Right atrium auricular region (tissue), 2 donors: Measurements from ENCODE around the gene DNLZ. TPM values are rescaled to one million over a fixed set of nuclear protein-coding genes. Genes with fewer than 3 reads are reported as not detected.
A peak's percentile ranks its signal among the peaks of the same experiment; 100 is the strongest.

Experiments
- DNase-seq: peaks from one replicate; pipeline ENCODE4 v3.0.0-alpha.2; 2019; ENCODE audit warnings: low spot score
- H3K27ac ChIP-seq, 2 donors: fragments of 200-600 bp; sonication (generic); 1 replicate in 1 of 2; 2 replicates in 1 of 2; pipeline ENCODE4 v1.5.1; 2016 to 2019
- H3K27me3 ChIP-seq, 2 donors: fragments of 200-600 bp; sonication (generic); one replicate each; pipeline versions ENCODE4 v1.5.1 to v1.6.0; 2017 to 2019
- H3K36me3 ChIP-seq: fragments of 200-600 bp; sonication (generic); one replicate; pipeline ENCODE4 v1.5.1; 2016
- H3K4me1 ChIP-seq, 2 donors: fragments of 200-600 bp; sonication (generic); one replicate each; pipeline versions ENCODE4 v1.5.1 to v1.6.0; 2017 to 2019
- H3K4me3 ChIP-seq, 2 donors: fragments of 200-600 bp; sonication (generic); 1 replicate in 1 of 2; 2 replicates in 1 of 2; pipeline ENCODE4 v1.5.1; 2017 to 2019; ENCODE audit warnings: mild to moderate bottlenecking in 1 of 2, moderate library complexity in 1 of 2
- H3K9me3 ChIP-seq, 2 donors: fragments of 200-600 bp; sonication (generic); one replicate each; pipeline ENCODE4 v1.5.1; 2019
- total RNA-seq, 2 donors: library from RNA; depleted of rRNA; stranded (reverse); fragments of >200 nt; gene quantifications; one replicate each; pipeline ENCODE4 v1.1.0, GENCODE V29; 2016
- TF ChIP-seq, protein P1 (sequence below), 2 donors: fragments of 200-600 bp; sonication (generic); IDR thresholded peaks; one replicate each; pipeline ENCODE4 v1.5.1; 2019; ENCODE audit warnings: antibody characterized with exemption in 2 of 2

DNLZ gene
- total RNA-seq, 2 donors from 2014 or later = 15.4 to 36.6 TPM

DNA sequence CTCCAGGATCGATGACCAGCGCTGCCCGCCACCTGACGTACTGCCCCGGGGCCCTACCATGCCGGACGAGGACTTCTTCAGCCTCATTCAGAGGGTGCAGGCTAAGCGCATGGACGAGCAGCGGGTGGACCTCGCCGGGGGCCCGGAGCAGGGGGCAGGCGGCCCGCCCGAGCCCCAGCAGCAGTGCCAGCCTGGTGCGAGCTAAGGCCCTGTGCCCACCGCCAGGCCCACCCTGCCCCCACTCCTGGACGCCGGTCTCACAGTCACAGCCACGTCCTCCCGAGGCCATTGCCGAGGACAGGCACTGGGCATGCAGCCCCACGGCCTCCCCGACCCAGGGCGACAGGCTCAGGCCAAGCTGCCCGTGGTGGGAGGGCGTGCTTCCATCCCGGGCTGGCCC lies 5.5 kb downstream of the DNLZ start:
- Histone ChIP-seq H3K27me3 (no peaks in the 10 kb centered on the region), H3K4me3 (no peak overlapping the region), H3K36me3 (peaks cover 18% of the 10 kb centered on the region), H3K9me3 (no peaks in the 10 kb centered on the region), H3K27ac (peak overlapping the region in 1 of 2 donors; percentile 79), H3K4me1 (peaks cover 0 to 58% of the 10 kb centered on the region in 2 donors)
- DNase-seq = no peak
- TF ChIP-seq, protein P1, sequence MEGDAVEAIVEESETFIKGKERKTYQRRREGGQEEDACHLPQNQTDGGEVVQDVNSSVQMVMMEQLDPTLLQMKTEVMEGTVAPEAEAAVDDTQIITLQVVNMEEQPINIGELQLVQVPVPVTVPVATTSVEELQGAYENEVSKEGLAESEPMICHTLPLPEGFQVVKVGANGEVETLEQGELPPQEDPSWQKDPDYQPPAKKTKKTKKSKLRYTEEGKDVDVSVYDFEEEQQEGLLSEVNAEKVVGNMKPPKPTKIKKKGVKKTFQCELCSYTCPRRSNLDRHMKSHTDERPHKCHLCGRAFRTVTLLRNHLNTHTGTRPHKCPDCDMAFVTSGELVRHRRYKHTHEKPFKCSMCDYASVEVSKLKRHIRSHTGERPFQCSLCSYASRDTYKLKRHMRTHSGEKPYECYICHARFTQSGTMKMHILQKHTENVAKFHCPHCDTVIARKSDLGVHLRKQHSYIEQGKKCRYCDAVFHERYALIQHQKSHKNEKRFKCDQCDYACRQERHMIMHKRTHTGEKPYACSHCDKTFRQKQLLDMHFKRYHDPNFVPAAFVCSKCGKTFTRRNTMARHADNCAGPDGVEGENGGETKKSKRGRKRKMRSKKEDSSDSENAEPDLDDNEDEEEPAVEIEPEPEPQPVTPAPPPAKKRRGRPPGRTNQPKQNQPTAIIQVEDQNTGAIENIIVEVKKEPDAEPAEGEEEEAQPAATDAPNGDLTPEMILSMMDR (IDR thresholded peaks at IDR 0.05) = no peak

DNA sequence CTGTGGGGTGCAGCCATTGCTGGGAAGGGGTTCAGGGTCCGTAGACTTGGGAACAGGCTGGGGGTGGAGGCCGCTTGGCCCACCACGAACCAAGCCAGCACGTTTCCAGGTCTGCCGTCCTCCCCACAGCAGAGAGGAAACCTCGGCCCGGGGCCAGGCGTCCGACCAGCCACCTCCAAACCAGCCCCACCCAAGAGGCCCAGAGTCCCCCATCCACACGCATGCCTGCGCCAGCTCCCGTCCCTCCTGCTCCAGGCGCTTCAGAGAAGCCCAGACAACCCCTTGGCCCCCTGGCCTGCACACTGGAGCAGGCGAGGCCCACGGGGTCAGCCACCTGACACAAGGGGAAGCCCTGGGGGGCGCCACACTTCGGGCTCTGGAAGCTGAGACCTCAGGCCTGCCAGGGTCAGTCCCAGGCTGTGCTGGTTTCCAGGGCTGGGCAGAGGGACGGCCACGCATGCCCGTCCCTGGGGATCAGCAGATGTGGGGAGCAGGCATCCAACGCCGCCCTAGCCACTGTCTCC lies 6.3 kb downstream of the DNLZ start:
- Histone ChIP-seq H3K27ac (peak overlapping the region; percentile 74 to 79), H3K4me3 (no peak overlapping the region), H3K27me3 (no peaks in the 10 kb centered on the region), H3K4me1 (peaks cover 0 to 58% of the 10 kb centered on the region in 2 donors), H3K9me3 (no peaks in the 10 kb centered on the region), H3K36me3 (peaks cover 18% of the 10 kb centered on the region)
- TF ChIP-seq, protein P1 (IDR thresholded peaks at IDR 0.05) = no peak
- no peak for DNase-seq

DNA sequence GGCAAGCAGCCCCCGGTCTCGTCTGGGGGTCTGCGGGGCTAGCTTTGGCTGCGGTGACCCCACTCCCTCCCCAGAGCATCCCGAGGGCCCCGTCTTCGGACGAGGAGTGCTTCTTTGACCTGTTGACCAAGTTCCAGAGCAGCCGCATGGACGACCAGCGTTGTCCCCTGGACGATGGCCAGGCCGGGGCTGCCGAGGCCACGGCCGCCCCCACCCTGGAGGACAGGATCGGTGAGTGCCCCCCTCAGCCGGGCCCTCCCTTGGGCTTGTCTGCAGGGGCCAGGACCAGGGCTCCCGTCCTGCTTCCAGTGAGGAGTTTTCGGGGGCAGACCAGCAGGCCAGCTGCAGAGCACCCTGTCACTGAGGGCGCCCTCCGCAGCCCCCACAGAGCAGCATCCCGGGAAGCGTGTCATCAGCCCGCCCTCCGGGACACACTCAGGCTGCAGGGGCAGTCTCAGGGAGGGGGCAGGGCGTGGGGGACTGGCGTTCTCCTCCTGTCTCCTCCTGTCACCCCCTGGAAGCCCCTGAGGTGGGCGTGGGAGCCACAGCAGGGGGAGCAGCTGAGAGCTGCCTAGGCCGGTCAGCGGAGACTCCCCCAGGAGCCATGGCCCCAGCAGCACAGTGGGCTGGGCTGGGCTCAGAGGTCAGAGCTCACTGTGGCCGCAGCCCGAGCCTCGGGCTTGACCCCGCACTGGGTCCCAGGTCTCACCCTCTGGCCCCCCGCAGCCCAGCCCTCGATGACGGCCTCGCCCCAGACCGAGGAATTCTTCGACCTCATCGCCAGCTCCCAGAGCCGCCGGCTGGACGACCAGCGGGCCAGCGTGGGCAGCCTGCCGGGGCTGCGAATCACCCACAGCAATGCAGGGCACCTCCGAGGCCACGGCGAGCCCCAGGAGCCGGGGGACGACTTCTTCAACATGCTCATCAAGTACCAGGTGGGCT lies 7.7 kb downstream of the DNLZ start:
- Histone ChIP-seq H3K4me3 (peak overlapping the region in 1 of 2 donors; percentile 39), H3K27me3 (no peaks in the 10 kb centered on the region), H3K27ac (peak overlapping the region; percentile 74 to 79), H3K4me1 (peaks cover 0 to 48% of the 10 kb centered on the region in 2 donors), H3K36me3 (peaks cover 18% of the 10 kb centered on the region), H3K9me3 (no peaks in the 10 kb centered on the region)
- TF ChIP-seq, protein P1 (IDR thresholded peaks at IDR 0.05) = no peak
- DNase-seq = no peak

DNA sequence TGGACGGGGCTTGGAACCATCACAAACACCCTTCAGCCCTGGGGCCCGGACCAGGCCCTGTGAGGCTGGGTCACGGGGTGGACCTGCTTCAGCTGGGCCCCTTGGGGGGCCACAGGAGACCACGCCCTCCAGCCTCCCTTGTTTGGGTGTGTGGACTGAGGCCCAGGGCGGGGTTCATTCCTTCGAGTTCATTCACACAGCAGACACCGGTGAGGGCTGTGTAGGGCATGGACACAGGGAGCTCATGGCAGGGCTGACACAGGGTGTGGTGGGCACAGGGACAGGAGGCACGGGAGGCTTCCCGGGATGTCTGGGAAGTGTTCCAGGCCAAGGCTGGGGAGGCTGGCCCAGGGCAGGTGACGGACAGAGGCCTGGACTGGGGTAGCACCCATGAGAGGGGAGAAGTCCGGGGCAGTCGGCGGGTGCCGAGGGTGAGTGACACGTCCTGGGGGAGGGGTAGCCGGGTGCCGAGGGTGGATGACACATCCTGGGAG lies 8.9 kb downstream of the DNLZ start:
- Histone ChIP-seq H3K9me3 (no peaks in the 10 kb centered on the region), H3K36me3 (peaks cover 18% of the 10 kb centered on the region), H3K4me3 (peak overlapping the region; percentile 25 to 34), H3K4me1 (peaks cover 0 to 38% of the 10 kb centered on the region in 2 donors), H3K27ac (peak overlapping the region; percentile 89 to 97), H3K27me3 (no peaks in the 10 kb centered on the region)
- peak; percentile 80 for DNase-seq
- TF ChIP-seq, protein P1 (IDR thresholded peaks at IDR 0.05) = no peak

DNA sequence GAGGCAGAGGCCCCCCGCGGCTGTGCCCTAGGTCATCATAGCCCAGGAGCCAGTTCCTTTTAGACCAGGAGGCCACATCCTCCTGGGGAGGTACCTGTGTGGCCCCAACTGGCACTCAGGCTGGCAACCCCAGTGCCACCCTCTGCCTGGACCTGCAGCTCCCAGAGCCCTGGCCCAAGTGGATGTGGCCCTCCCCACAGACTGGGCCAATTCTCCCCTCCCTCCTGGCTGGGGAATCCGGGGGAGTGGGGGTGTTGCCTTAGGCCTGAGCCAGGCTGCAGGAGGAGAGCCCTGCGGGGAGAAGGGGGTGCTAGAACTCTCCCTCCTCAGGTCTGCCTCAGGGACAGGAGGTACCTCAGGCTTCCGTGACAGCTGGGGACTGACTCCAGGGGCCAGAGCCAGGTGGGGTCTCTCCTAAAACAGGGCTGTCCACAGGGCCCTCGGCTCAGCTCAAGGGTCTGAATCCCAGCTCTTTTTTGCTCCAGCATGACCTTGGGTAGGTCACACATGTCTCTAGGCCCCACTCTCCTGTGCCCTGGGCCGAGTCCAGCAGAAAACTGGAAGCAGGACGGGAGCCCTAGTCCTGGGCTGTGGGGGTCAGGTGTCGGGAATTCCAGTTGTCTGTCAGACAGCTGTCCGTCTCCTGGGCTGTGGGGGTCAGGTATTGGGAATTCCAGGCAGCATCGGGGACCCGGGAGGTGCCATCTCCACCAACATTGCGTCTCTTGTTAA lies 9.6 kb downstream of the DNLZ start:
- DNase-seq = no peak
- Histone ChIP-seq H3K36me3 (peaks cover 18% of the 10 kb centered on the region), H3K4me1 (peaks cover 0 to 38% of the 10 kb centered on the region in 2 donors), H3K9me3 (no peaks in the 10 kb centered on the region), H3K4me3 (peak overlapping the region; percentile 25 to 34), H3K27me3 (no peaks in the 10 kb centered on the region), H3K27ac (peak overlapping the region; percentile 89 to 97)
- TF ChIP-seq, protein P1 (IDR thresholded peaks at IDR 0.05) = no peak
